VCaP (cell line): Measurements from ENCODE around the gene VCL.
"Not testable (repeated sequence)": the region's sequence is repeated elsewhere in the genome, so short reads cannot be mapped to it uniquely, and the experiment has no call there.

Experiments
- H3K27ac ChIP-seq: fragments of 450-650 bp; 2 replicates; pipeline ENCODE4 v1.5.1; 2017
- TF ChIP-seq, protein P1 (sequence below): fragments of 450-650 bp; conservative IDR thresholded peaks from 2 replicates; pipeline ENCODE4 v1.5.1; 2017; ENCODE audit warnings: mild to moderate bottlenecking, moderate library complexity

The VCL gene

DNA sequence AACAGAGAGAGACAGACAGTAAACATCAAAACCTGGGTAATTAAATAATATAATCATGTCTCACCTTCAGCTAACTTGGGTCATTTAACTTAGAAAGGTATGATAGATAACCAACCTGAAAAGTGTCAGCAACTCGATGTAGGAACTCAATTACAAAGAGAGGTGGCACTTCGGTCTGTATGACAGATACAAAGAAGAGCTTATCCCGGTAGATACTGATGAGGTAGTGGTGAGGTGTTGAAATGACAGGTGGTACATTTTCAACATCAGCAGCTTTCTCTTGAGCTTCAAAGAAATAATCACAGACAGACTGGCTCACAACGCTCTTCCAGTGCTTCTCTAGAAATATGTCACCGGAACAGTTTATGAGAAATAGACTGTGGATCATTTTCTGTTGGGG, 140.1 kb downstream of the VCL start:
- TF ChIP-seq, protein P1, sequence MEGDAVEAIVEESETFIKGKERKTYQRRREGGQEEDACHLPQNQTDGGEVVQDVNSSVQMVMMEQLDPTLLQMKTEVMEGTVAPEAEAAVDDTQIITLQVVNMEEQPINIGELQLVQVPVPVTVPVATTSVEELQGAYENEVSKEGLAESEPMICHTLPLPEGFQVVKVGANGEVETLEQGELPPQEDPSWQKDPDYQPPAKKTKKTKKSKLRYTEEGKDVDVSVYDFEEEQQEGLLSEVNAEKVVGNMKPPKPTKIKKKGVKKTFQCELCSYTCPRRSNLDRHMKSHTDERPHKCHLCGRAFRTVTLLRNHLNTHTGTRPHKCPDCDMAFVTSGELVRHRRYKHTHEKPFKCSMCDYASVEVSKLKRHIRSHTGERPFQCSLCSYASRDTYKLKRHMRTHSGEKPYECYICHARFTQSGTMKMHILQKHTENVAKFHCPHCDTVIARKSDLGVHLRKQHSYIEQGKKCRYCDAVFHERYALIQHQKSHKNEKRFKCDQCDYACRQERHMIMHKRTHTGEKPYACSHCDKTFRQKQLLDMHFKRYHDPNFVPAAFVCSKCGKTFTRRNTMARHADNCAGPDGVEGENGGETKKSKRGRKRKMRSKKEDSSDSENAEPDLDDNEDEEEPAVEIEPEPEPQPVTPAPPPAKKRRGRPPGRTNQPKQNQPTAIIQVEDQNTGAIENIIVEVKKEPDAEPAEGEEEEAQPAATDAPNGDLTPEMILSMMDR: no peak; the same call in 1 of the 2 replicates
- H3K27ac ChIP-seq: peak overlapping the region; percentile 8; the same call in 1 of the 2 replicates

DNA sequence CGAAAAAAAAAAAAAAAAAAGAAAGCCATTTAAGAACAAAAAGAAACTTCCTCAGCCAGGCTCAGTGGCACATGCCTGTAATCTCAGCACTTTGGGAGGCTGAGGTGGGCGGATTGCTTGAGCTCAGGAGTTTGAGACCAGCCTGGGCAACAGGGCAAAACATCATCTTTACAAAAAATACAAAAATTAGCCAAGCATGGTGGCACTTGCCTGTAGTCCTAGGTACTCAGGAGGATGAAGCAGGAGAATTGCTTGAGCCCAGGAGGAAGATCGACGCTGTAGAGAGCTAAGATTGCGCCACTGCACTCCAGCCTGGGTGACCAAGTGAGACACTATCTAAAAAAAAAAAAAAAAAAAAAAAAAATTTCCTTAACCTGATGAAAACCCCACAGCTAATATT, 140.7 kb downstream of the VCL start:
- peak overlapping the region; percentile 6; the same call in 1 of the 2 replicates for H3K27ac ChIP-seq

DNA sequence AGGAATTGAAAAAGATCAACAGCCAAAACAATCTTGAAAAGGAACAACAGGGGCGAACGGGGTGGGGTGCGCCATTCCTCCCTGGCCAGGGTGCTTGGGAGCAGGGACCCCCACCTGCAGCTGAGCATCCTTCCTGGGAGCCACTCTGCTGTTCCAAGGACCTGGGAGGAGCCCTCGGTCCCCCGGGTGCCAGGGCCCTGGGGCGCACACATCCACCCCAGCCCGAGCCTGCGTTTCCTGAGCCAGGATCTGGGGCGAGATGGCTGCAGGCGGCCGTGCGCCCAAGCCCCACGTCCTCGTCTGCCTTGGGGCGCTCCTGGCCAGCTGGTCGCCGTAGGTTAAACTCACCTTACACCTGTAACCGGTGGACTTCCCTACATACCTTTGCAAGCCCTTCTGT, 142.1 kb downstream of the VCL start:
- TF ChIP-seq, protein P1: no peak

DNA sequence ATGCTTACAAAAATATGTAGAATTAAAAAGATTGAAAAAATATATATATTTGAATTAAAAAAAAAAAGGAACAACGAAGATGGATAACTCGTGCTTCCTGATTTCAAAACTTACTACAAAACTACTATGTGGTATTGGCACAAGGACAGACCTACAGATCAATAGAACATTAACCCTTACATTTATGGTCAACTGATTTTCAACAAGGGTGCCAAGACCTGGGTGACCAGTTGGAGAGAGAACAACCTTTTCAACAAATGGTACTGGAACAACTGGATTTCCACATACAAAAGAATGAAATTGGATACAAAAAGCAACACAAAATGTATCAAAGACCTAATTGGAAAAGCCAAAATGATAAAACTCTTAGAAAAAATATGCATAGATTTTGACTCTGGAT, 142.6 kb downstream of the VCL start:
- TF ChIP-seq, protein P1: no peak
- no peak overlapping the region for H3K27ac ChIP-seq

More for the DNA sequence above, 142.1 kb downstream of the VCL start:
- H3K27ac ChIP-seq: no peak overlapping the region

DNA sequence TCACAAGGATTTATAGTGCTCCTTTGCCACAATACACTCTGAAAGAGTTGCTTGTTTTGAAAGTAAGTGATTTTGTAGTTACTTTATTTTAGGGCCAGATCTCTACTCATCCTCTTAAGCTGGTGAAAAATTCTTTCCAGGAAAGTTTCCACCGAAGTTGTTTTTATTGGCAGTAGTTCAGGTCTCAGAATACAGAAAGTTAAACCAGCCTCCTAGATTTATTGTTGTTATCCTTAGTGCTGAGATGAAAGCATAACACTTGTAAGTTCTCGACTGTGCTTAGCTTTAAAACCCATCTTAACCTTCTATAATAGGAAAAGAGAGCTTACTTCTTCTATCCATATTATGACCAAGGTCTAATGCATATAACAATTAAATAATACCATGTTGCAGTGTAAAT, 147.2 kb downstream of the VCL start:
- H3K27ac ChIP-seq: peak overlapping the region; percentile 6; the same call in 1 of the 2 replicates

DNA sequence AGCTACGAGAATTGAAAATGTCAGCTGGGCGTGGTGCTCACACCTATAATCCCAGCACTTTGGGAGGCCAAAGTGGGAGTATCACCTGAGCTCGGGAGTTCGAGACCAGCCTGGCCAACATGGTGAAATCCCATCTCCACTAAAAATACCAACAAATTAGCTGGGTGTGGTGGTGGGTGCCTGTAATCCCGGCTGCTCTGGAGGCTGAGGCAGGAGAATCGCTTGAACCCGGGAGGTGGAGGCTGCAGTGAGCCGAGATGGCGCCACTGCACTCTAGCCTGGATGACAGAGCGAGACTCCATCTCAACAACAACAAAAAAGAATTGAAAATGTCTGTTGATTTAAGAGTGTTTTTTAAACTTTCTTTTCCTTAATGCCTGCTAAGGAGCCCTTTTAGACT, 149.1 kb downstream of the VCL start:
- not testable (repeated sequence) for H3K27ac ChIP-seq

More for the DNA sequence above, 147.2 kb downstream of the VCL start:
- TF ChIP-seq, protein P1: no peak

DNA sequence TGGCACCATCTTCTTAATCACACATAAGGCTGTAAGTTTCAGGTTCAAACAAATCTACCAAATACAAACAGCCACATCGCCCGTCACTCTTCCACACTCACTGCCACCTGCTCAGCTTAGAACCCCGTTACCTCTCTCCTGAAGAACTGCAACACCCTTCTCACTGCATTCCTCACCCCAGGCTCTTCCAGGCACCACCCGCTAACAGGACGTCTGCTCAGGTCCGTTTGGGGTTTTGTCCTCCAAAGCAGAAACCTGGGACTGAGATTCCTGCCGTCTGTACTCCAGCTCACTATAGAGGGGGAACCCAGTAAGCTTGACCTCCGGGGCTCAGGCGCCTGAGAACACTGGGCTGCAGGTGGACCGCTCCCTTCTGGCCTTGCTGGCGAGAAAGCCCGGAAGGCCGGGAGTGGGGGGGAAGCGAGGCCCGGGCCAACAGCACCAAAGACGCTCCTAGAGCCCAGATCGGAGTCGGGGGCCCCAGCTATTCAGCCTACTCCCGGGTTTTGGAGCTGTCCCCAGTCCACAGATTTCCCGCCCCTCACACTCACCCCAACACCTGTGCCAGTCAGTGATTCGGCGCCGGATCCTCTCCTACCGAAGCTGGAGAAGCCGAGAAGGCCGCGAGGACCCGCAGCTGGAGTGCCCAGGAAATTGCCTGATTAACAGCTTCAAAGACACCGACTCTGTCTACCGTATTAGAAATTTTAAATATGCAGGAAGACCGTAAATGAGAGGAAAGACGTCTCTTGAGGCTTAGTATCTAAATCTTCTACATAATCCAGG, 152.5 kb downstream of the VCL start, which contains the start of gene AP3M1:
TSS of gene AP3M1 (minus strand) at position 625 of the 786 bp plus-strand sequence. CDS start 12,449 bp downstream, outside the sequence.
- H3K27ac ChIP-seq: peak within 1 kb of the TSS; percentile 95
- TF ChIP-seq, protein P1: no peak

DNA sequence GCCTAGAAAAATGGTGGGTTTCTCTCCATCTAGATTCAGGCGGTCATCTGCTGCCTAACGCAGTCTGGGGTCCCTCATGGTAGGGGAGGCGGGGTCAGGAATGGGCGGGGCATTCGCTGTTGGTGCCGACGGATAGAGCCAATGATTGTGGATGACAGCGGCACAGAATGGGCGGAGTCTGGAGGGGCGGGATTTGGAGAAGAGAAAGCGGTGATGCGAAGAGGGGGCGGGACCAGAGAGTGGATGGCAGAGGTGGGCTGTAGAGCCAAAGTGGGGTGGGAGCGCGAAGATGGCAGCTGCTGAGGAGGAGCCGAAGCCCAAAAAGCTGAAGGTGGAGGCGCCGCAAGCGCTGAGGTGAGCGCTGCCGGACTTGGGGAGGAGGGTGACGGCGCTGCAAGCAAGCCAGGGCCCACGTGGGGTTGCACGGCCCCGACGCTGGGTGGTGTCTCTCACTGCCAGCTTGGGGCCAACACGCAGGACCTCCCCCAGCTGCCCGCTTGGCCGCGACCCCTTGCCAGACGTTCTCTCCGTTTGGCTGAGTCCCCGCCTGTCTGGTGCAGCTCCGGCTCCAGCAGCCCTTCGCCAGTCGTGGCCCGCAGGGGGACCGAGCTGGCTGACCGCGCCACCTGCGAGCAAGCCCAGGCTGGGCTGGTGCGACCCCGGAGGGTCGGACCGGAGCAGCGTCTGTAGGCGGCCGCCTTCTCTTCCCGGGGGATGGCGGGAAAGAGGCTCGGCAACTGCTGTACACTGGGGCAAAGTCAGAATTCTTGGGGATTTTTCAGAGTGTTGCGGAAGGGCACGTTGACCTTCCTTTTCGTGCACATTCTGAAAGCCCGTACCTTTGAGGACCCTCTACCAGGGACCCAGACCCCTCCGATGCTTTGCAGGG, 153.3 kb downstream of the VCL start, which contains the start of gene ADK:
TSS of gene ADK (plus strand) at position 232 of the 889 bp plus-strand sequence. CDS start at position 290, 58 bp downstream.
- TF ChIP-seq, protein P1: peak; percentile 22; the same call in 1 of the 2 replicates

More for the DNA sequence above, 153.3 kb downstream of the VCL start, which contains the start of gene ADK:
- H3K27ac ChIP-seq: peak within 1 kb of the TSS; percentile 95
